Upper lobe of right lung (tissue), 1 donor: ENCODE measurements around the gene LYPD6B. TPM values are rescaled to one million over a fixed set of nuclear protein-coding genes. Genes with fewer than 3 reads are reported as not detected.

Source experiments
- ATAC-seq: fragments of 200-7000 bp; cut with Tn5 transposase; one replicate; pipeline ENCODE4 v1.9.1; 2020; ENCODE audit warnings: mild to moderate bottlenecking, moderate library complexity
- DNase-seq: peaks from one replicate; pipeline ENCODE4 v3.0.0-alpha.2; 2020
- H3K27ac ChIP-seq: fragments of 200-600 bp; one replicate; pipeline ENCODE4 v1.8.0; 2022
- H3K27me3 ChIP-seq: fragments of 200-600 bp; one replicate; pipeline ENCODE4 v1.8.0; 2022; ENCODE audit warnings: mild to moderate bottlenecking
- H3K36me3 ChIP-seq: fragments of 200-600 bp; one replicate; pipeline ENCODE4 v1.8.0; 2022
- H3K4me1 ChIP-seq: fragments of 200-600 bp; one replicate; pipeline ENCODE4 v1.8.0; 2022
- H3K4me3 ChIP-seq: fragments of 200-600 bp; one replicate; pipeline ENCODE4 v1.8.0; 2022; ENCODE audit warnings: mild to moderate bottlenecking
- H3K9me3 ChIP-seq: fragments of 200-600 bp; one replicate; pipeline ENCODE4 v1.8.0; 2022
- intact Hi-C: fragments of 100-400 bp; cut with DNase I; formaldehyde crosslinking; loops from one replicate; pipeline ENCODE4 v1.11.0; 2022
- total RNA-seq: library from RNA; stranded (reverse); fragmentation: NEBNext Ultra II Directional; extraction: Animal tissue kit (Norgen Biotek cat#: 25700); gene quantifications from one replicate; pipeline ENCODE4 v1.2.1, GENCODE V29; 2021
- TF ChIP-seq, protein P1 (sequence below): fragments of 200-600 bp; IDR thresholded peaks from one replicate; pipeline ENCODE4 v1.8.0; 2022; ENCODE audit warnings: antibody characterized with exemption
- donor health status: DM: no; HTN: yes; CAD: no; lungs with severe emphysema.

Gene LYPD6B
- total RNA-seq, 1 donor from 2014 or later = 0.78 TPM

DNA sequence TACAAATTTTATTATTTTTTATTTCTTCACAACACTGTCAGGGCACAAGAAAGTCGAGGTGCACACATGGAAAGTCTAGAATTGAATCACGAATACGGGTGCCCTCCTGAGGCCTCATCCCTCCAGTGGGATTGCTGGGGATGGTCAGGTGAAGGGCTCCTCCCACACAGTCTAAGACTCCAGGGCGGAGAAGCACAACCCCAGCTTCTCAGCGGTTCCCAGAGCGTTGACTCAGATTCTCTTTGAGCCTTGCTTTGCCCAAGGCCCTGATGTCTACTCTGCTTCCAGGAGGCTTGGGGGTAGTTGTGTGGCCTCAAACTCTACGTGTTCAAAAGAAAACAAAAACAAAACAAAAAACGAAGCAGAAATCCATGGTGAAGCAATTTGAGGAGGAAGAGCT lies 108.4 kb downstream of the LYPD6B start:
- intact Hi-C loops = no loop called here
- Histone ChIP-seq H3K27me3 (no peaks in the 10 kb centered on the region), H3K4me1 (no peaks in the 10 kb centered on the region), H3K36me3 (no peaks in the 10 kb centered on the region), H3K27ac (no peak overlapping the region), H3K4me3 (no peak overlapping the region), H3K9me3 (no peaks in the 10 kb centered on the region)
- ATAC-seq (no peak), DNase-seq (no peak)
- TF ChIP-seq, protein P1, sequence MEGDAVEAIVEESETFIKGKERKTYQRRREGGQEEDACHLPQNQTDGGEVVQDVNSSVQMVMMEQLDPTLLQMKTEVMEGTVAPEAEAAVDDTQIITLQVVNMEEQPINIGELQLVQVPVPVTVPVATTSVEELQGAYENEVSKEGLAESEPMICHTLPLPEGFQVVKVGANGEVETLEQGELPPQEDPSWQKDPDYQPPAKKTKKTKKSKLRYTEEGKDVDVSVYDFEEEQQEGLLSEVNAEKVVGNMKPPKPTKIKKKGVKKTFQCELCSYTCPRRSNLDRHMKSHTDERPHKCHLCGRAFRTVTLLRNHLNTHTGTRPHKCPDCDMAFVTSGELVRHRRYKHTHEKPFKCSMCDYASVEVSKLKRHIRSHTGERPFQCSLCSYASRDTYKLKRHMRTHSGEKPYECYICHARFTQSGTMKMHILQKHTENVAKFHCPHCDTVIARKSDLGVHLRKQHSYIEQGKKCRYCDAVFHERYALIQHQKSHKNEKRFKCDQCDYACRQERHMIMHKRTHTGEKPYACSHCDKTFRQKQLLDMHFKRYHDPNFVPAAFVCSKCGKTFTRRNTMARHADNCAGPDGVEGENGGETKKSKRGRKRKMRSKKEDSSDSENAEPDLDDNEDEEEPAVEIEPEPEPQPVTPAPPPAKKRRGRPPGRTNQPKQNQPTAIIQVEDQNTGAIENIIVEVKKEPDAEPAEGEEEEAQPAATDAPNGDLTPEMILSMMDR = no peak

DNA sequence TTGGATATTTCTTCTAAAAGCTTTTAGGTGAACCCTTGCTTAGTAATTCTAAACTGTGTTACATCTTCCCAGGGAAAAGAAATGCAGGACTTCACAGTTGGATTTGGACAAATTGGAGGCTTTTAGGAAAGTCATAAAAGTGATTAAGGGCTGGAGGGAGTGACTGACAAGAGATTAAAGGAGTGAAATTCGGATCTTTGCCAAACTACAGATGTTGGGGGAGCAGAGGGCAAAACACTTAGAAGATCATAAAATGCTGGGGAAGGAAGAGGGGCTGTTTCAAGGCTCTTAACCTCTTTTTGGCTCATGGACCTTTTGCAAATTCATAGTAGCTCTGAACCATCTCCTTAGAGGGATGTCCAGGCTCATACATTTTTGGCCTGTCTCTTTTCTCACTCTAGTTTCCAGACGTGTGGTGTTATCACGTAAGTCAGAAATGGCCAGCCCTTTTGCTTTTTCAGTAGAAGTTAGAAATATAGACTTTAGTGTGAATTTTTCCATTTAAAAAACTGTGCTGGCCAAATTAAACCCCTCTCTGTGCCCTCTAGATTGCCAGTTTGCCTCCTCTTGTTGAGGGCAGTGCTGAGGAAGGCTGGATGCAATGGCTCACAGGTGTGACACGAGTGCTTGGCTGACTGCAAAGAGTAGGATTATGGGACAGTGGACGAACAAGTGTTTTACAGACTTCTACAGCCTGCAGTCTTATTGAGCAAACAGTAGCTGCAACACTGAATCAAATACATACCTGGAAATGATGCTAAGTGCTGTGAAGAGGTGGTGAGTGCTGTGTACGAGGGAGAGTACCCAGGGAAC lies 109.9 kb downstream of the LYPD6B start:
- Histone ChIP-seq H3K4me1 (no peaks in the 10 kb centered on the region), H3K4me3 (no peak overlapping the region), H3K27ac (no peak overlapping the region), H3K27me3 (no peaks in the 10 kb centered on the region), H3K9me3 (no peaks in the 10 kb centered on the region), H3K36me3 (no peaks in the 10 kb centered on the region)
- DNase-seq = no peak
- TF ChIP-seq, protein P1 = no peak
- peak; percentile 46 for ATAC-seq
- intact Hi-C loops = no loop called here

DNA sequence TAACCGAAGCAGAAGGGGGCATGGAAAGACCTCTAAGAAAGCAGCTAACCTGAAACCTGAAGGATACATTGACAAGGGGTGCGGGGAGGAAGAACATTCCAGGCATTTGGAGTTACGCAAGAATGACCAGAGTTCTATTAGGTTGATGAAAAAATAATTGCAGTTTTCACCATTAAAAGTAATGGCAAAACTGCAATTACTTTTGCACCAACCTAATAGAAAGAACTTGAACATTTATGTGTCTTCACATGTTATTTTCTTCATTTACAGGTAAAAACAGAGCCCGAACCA lies 110.5 kb downstream of the LYPD6B start:
- Histone ChIP-seq H3K36me3 (no peaks in the 10 kb centered on the region), H3K4me1 (no peaks in the 10 kb centered on the region), H3K4me3 (no peak overlapping the region), H3K27ac (no peak overlapping the region), H3K9me3 (no peaks in the 10 kb centered on the region), H3K27me3 (no peaks in the 10 kb centered on the region)
- intact Hi-C loops = no loop called here
- TF ChIP-seq, protein P1 = no peak
- ATAC-seq (no peak), DNase-seq (no peak)

DNA sequence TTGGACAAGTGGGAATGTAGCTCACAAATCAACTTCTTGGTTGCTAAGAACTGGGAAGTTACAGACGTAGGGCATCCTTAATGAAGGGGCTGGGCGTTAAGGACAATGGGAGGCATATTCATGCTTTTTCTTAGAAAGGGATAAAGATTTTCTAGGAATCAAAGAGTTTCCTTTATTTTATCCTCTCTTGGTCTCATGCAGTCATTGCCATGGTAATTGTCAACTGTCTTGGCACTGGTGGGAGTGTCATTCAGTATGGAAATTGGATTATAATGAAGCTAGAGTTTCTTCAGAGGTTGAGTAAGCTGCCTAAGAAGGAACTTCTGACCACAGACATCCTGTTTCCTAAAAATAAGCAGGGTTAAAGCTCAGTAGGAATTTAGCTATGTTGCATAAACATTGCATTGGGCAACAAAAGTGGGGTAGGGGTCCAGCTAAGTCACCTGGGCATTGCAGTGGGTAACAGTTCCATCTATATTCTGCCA lies 114.0 kb downstream of the LYPD6B start:
- TF ChIP-seq, protein P1 = no peak
- Histone ChIP-seq H3K27me3 (no peaks in the 10 kb centered on the region), H3K9me3 (no peaks in the 10 kb centered on the region), H3K27ac (no peak overlapping the region), H3K4me3 (no peak overlapping the region), H3K4me1 (no peaks in the 10 kb centered on the region), H3K36me3 (no peaks in the 10 kb centered on the region)
- ATAC-seq (peak; percentile 77), DNase-seq (no peak)
- intact Hi-C loops = no loop called here

DNA sequence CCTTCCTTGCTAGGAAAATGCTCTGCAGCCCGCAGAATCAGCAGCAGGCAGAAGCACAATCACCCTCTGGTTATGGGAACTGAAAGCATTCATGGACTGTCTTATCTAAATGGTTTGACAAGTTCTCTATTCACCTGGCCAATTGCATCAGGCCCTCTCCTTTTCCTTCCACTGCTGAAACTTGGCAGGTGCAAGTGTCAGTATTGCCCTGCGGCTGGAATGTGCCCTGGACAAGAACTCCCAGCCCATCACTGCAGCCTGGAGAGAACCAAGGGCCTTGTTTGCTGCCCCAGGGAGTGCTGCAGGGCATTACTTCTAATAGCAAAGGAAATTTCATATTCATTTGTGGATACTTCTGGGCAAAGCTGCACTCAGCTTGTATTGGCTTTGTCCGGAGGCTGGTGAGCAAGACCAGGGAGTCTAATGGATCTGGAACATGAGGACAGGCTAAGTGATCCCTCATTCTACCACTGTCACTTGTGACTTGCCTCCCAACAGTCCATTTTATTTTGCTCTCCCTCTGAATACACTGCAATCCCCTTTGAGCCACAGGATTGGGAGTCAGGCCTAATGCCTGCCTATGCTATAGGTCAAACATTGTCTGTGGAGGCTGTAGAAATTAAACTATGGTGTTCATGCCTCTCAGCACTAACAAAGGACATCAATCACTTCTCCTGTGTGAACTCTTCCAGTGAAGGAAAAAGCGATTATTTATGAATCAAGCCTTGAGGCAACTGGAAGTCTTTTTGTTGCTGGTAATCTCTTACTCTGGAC lies 116.9 kb downstream of the LYPD6B start:
- Histone ChIP-seq H3K36me3 (no peaks in the 10 kb centered on the region), H3K27ac (no peak overlapping the region), H3K27me3 (no peaks in the 10 kb centered on the region), H3K9me3 (no peaks in the 10 kb centered on the region), H3K4me3 (no peak overlapping the region), H3K4me1 (no peaks in the 10 kb centered on the region)
- TF ChIP-seq, protein P1 = no peak
- no peak for DNase-seq
- no peak for ATAC-seq
- intact Hi-C loops = no loop called here
